GM21619 (cell line): ENCODE data around the gene PADI4.

Experiments
- ATAC-seq: cut with Tn5 transposase; IDR thresholded peaks from one replicate; pipeline ENCODE4 v1.9.1; 2021; ENCODE audit not compliant: unreplicated experiment

Gene PADI4

DNA sequence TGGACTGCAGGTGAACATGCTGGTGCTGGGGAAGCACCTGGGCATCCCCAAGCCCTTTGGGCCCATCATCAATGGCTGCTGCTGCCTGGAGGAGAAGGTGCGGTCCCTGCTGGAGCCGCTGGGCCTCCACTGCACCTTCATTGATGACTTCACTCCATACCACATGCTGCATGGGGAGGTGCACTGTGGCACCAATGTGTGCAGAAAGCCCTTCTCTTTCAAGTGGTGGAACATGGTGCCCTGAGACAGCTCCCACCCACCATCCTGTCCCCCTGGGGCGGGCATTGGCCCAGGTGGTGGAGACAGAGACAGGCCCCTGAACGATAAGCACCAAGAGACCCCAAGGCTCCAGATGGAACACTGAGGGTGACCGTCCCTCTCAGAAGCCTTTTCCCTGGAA, 25.2 kb upstream of the PADI4 start:
- ATAC-seq, result no peak

DNA sequence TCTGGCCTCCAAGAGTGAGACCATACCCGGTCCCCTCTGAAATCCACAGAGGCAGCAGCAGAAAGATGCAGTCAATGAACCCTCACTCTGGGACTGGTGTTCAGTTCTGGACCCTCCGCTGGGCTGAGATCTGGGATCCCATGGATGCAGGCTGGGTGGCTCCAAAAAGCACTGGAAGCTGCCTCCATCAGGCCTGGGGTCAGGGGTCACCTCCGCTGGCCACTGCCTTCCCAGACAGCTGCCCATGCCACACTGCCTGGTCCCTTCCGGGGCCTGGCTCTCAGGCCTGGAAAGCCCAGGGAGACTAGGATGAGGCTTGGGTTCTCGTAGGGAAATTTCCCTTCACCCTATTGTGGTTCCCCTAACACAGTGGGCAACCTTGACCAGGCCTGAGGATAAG, 21.4 kb upstream of the PADI4 start:
- no peak for ATAC-seq

DNA sequence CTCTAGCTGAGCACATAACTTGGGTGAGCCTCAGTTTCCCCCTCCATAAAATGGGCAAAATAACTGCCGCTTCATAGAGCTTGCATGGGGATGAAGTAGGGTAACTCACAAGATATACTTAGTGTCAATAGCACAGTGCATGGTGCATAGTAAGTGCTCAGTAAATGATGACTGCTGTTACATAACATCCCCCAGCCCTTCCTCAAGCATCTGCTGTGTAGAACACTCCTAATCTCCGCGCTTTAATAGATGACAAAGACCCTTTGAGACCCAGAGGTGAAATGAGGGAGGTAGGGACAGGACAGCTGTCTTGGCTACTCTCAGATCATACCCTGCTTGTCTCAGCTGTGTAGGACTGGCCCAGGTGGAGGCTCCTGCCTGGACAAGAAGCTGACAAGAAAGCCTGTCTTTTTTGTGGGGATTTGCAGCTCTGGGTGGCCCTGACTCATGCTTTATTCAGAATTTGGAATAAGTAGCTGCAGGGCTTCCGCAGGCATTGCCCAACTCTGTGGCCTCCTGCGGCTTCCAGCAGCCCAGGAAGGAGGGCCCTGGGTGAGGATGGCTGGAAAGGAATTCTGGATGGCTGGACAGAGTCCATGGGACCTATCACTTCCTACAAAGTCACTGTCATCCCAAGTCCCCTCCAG, 20.7 kb upstream of the PADI4 start:
- ATAC-seq, result no peak

DNA sequence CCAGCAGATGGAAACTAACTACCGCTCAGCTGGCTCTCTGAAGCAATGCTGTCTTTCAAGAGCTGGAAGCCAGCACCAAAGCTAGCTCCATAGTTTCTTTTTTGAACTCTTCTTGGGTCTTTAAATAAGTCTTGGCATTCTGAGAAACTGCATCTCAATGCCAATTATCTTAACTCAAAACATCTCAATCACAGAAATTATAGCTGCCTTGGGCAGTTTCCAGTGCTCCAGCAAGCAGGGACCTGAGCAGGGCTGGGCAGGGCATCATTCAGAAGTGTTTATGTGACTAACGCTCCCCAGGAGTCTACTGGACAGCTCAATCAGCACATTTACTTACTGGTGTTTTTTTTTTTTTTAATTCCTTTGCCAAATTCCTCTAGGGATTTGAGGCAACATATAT, 18.3 kb upstream of the PADI4 start:
- ATAC-seq, result no peak

DNA sequence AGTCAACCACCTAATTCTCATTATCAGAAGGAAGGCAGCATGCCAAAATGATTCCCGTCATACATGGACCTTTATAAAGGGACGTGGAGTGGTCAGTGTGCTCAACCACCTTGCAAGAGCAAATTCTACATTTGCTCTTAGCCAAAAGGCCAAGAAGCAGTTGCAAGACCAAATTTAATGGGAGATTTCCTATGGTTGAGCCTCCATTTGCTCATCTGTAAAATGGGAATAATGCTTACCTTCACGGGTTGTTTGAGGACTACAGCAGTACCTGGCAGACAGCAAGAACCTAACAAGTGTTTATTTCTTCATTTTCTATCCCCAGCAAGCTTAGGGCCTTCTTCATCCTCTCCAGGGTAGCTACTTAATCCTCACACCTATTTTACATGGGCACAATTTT, 17.4 kb upstream of the PADI4 start:
- no peak for ATAC-seq

DNA sequence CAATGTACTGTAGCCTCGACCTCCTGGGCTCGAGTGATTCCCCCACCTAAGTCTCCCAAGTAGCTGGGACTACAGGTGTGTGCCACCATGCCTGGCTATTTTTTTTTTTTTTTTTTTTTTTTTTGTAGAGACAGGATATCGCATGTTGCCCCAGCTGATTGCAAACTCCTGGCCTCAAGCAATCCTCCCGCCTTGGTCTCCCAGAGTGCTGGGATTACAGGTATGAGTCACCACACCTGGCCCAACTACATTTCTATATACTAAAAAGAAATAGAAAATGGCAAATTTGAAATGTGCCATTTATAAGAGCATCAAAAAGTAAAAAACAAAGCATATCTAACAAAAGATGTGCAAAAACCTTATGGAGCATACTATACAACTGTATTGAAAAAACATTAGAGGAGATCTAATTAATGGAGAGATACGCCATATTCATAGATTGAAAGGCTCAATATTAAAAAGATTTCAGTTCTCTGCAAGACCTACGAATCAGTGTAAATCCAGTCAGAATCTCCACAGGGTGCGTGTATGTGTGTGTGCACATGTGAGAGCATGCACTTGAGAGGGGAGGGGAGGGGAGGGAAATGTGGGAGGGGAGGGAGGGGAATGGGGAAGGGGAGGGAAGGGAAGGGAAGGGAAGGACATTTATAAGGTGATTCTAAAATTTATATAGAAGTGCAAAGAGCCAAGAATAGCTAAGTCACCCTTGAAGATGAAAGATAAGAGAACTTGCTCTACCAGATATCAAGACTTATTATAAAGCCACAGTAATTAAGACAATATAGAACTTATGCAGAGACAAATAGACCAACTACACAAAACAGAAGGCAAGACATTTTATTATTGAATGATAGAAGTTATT, 15.5 kb upstream of the PADI4 start:
- ATAC-seq, result no peak

DNA sequence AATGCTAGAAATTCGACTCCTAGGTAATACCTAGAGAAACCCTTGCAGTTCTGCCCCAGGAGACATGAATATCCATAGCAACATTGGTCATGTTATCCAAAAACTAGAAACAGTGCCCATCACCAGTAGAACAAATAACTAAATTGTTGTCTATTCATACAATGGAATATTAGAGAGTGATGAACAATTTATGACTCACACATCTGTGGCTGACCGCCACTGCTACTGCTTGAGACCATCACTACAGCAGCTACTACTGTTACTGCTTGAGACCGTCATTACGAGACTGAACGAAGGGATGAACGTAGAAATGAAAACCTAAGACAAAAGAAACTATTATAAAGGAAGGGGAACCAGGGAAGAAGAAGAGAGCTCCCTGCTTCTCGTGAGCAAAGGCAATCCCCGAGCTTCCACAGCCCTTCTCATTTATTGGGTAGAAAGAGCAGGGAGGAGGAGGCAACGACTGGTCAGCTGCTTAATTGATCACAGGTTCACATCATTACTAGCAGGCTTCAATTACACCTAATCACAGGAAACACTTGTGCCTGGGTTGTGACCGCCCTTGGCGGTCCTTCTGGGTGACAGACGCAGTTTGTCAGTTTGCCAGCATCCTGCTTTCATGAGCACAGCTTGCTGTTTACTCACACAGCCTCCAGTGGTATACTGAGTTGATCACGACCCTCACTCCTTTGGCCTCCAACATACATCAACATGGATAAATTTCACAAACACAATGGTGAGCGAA, 14.1 kb upstream of the PADI4 start:
- ATAC-seq, result no peak

DNA sequence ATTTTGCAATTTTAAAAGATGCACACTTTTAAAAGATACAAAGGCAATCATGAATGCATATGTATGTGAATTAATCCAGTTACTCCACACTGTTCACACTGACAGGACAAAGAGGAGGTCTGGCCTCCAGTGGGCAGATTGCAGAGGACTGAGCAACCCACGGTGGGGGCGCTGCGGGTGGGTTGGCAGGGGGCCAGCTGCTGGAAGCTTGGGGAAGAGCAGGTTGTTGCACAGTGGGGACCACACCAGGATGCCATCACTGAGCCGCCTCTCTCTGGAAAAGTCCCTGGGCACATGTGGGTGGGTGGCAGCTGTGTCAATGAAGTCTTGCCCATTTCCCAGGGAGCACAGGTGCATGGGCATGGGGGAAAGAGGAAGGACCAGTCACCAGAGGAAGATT, 12.7 kb upstream of the PADI4 start:
- no peak for ATAC-seq

DNA sequence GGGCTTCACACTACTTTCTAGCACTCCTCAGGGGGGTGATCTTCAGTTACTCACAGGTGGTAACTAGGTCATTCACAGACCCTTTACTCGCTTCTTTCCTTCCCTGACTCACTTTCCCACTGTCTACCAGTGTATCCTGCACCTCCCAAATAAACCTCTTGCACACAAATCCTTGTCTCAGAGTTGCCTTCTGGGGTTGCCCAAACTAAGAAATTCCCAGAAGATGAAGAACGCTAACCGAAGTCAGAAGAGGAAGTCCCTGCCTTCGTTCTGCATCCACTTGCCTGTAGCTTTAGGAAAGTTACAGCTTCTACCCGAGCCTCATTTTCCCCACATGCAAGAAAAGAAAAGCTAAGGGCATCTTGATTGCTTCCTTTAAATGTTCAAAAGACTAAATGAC, 11.9 kb upstream of the PADI4 start:
- no peak for ATAC-seq

DNA sequence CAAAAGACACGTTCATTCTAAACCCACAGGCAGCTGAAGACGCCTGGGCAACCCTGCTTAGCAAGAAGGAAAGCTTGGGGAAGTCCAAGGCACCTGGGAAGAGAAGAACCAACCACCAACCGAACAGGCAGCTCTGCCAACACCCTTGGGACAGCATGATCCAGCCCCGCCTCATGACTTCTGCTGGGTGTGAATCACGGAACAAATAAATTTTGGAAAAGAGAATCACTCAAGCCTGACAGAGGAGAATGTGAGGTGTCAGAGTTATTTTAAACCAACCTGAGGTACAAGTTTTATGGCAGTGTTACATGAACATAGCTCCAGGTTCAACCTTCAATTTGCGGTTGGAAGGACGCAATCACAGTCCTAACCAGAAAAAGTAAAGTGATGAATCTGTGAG, 10.0 kb upstream of the PADI4 start:
- ATAC-seq, result no peak

DNA sequence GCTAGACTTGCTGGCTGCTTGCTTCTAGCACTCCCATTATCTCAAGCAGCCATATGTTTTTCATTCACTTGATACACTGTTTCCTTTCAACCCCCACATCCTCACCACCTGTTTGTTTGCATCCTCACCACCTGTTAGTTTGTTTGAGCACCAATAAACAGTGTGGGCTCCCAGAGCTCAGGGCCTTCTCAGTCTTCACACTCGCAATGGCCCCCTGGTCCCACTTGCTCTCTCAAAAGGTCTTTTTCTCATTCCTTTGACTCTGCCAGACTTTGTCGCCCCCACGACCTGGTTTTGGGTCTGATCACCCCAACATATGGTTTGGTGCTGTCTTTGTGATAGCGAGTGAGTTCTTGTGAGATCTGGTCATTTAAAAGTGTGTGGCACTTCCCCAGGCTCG, 6.2 kb upstream of the PADI4 start:
- no peak for ATAC-seq

DNA sequence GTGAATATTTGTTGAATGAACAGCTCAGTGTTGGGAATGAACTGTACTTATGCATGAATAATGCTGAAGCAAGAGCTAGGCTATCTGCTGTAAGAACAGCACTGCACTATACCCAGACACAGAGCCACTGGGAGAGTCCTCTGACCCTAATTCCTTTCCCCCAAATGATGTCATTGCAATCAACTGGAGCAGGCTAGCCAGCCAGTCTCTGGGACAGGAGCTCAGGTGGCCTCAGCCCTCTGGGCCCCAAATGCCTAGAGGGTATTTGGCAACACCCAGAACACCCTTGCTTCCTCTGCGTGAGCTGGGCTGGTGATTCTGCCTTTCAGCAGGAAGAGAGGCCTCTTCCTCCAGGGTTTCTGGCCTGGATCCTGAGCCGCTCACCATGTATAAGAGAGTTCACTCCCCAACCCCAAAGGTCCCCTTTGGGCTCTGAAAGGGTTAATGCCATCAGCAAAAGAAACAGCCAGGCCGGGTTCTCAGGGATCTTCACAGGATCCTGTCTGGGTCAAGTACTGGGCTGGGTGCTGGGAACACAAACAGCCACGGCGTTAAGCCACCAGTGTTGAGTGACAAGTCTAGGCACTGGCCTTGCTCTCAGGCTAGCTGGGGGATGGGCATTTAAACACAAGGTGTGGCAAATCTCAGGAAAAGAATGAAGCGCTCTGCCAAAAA, 3.7 kb upstream of the PADI4 start:
- no peak for ATAC-seq

DNA sequence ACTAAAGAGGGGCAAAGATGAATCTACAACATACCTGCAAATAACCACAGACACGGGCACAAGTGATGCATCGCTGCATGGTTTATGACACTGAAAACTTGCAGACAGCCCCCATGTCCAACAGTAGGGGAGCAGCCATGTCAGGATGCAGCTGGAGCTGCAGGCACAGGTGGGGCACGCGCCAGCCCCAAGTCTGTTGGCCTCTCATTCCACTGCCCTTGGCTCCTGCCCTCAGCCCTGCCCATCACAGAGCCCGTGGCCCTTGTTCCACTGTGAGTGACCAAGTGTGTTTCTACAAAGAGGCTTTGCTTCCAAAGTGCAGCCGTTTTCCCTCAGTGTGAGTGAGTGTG, 3.2 kb upstream of the PADI4 start:
- no peak for ATAC-seq

DNA sequence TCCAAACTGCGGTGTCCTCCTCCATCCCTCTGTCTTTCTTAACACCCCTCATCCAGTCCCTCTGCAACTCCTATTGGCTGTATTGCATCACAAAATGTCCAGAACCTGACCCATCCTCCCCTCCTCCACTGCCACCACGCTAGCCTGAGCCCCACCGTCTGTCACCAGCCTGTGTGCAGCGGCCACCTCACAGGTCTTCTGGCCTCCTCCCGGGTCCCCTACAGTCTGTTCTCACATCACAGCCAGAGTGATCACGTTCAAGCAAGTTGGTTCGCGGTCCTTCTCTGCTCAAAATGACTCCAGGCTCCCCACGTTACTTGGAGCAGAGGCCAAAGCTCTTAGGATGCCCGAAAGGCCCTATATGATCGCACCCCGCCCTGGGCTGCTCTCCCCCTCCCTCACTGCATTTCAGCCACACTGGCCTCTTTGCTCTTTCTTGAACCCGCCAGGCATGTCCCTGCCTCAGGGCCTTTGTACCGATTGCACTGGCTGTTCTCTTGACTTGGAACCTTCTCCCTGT, 2.4 kb upstream of the PADI4 start:
- ATAC-seq, result no peak

DNA sequence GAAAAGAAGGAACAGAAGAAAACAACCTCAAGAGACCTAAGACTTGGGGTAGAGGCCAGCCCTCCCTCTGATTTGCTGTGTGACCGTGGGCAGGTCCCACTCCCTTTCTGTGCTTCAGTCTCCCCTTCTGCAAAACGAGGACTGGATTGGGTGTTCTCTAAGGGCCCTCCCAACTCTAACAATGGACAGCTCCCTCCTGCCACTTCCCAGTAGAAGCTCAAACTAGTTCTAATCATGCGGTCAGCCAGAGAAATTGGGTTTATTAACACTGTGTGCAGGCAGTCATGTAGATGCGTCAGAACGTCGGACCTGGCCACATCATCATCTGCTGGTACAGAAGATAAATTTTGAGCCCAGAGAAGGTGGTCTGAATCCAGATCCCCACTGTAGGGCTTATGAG, 1.6 kb upstream of the PADI4 start:
- no peak for ATAC-seq

DNA sequence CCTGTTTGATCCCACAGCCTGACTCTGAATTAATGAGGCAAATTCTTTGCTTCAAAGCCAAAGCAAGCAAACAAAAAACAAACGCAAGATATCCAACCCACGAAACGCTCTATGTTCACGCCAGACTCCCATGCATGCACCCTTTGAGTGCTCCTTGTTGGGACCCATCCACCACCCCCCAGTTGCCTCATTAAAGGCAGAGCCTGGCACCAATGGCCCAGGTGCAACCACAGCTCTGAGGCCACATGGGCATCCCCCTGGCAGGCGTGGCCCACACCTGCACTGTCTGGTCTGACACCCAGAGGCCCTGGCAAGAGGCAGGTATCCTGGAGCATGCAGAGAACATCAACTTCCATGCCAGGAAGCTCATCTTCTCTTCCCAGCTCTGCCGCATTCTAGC, 1.1 kb upstream of the PADI4 start:
- ATAC-seq, result no peak

DNA sequence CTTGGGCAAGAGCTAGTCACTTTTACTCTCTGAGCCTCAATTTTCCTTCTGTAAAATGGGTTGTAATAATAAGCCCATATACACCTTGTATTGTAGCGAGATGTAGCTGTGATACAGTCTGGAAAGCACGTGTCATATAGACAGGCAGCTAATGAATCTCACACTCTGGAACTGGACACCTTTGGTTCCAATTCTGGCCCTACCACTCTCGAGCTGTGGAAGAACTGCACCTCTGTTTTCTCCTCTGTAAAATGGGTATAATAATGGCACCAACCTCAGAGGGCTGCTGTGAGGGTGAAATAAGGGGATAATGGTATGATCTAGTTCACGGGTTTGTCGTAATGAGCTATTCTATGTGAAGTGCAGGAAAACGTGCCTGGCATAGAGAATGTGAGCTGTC, 668 bp upstream of the PADI4 start:
- no peak for ATAC-seq

DNA sequence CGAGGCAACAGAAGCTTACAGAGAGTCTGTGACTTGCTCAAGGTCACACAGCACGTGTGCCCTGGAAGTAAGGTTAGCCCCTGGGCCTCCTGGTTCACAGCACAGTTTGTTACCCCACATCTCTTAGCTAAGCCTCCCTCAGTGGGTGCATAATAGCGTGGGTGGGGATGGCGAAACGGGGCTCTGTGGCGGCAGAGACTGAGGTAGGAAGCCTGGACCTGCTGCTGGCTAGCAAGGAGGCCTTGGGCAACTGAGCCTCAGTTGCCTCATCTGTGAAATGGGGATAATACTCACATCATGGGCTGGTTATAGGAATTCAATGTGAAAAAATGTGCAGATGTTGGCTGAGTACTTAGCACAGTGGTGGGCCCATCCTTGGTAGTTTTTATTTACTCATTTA, 596 bp downstream of the PADI4 start:
- no peak for ATAC-seq

DNA sequence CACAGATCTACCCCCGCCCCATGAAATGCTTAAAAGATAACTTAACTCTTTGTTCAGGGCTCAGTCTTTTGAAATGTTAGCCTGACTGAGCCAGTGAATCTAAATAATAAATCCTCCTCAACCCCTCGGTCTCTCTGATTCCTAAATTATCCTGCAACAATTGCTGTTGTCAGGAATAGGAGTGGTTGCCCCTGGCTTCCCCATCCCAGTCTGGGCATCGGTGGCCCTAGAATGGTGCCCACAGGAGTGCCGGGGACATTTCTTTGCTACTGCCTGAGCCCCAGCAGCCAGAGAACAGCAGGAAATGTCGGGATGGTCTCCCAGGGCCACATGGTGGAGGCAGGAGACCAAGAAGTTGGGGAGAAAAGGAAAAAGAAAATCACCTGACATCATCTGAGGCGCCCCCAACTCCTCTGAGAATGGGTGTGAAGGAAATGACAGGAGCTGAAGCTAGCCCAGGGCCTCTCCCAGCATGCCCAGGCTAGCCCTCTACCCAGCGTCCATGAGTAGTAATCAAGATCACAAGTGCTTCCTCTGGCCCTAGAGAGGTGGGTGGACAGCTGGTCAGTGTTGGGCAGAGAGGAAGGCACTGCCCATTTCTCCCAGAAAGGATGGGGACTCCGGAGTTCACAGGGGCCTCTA, 1.6 kb downstream of the PADI4 start:
- no peak for ATAC-seq

DNA sequence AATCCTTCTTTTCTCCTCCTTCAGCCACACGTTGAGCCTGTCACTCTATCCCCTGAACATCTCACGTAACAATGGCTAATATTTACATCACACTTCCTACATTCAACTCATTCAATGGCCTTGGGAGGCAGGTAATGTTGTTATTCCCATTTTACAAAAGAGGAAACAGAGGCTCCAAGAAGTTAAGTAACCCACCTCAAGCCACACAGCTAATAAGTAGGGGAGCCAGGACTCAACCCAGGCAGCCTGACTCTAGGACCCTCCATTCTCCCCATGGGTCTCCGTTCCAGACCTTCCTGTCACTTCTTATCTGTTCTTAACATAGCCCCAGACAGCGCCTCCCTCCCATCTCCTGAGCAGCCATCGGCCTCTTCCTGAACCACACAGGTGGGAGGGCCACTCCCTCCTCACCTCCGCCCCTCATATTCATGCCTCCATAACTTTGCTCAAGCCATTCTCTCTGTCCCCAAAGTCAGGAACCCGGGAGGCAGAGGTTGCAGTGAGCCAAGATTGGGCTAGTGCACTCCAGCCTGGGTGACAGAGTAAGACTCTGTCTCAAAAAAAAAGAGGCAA, 2.2 kb downstream of the PADI4 start:
- no peak for ATAC-seq
